Liver (tissue), 9 donors: Measurements from ENCODE around the gene TRAF7. TPM values are rescaled to one million over a fixed set of nuclear protein-coding genes. Genes with fewer than 3 reads are reported as not detected.

Experiments used
- DNase-seq: peaks from one replicate; pipeline ENCODE4 v3.0.0-alpha.2; 2017; ENCODE audit warnings: low spot score
- H3K27ac ChIP-seq, 2 donors: one replicate each; pipeline ENCODE4 v1.7.0; 2013; ENCODE audit warnings: inconsistent platforms in 2 of 2, low read length in 2 of 2, control low read depth in 1 of 2, low read depth in 1 of 2, mild to moderate bottlenecking in 1 of 2
- H3K27me3 ChIP-seq, 4 donors: one replicate each; pipeline versions ENCODE4 v1.6.1 to v1.7.0; 2013; ENCODE audit warnings: low read length in 3 of 4, inconsistent platforms in 1 of 4, mild to moderate bottlenecking in 1 of 4, moderate library complexity in 1 of 4; ENCODE audit not compliant: control insufficient read depth in 4 of 4, insufficient read depth in 4 of 4
- H3K36me3 ChIP-seq, 4 donors: one replicate each; pipeline versions ENCODE4 v1.6.1 to v1.7.0; 2013; ENCODE audit warnings: low read length in 3 of 4, mild to moderate bottlenecking in 3 of 4, low read depth in 1 of 4, moderate library complexity in 1 of 4; ENCODE audit not compliant: control insufficient read depth in 4 of 4, insufficient read depth in 3 of 4
- H3K4me1 ChIP-seq, 4 donors: one replicate each; pipeline versions ENCODE4 v1.6.1 to v1.7.0; 2013; ENCODE audit warnings: low read length in 3 of 4, mild to moderate bottlenecking in 3 of 4, moderate library complexity in 1 of 4; ENCODE audit not compliant: control insufficient read depth in 4 of 4, insufficient read depth in 4 of 4
- H3K4me3 ChIP-seq, 3 donors: one replicate each; pipeline versions ENCODE4 v1.6.1 to v1.7.0; 2013; ENCODE audit warnings: low read length in 3 of 3, control low read depth in 1 of 3, low read depth in 1 of 3, mild to moderate bottlenecking in 1 of 3
- H3K9ac ChIP-seq, 2 donors: one replicate each; pipeline ENCODE4 v1.7.0; 2013; ENCODE audit warnings: low read length in 2 of 2, mild to moderate bottlenecking in 2 of 2, moderate library complexity in 2 of 2, control low read depth in 1 of 2, low read depth in 1 of 2
- H3K9me3 ChIP-seq, 4 donors: one replicate each; pipeline versions ENCODE4 v1.6.1 to v1.7.0; 2013; ENCODE audit warnings: low read length in 3 of 4; ENCODE audit not compliant: control insufficient read depth in 4 of 4
- ATF3 ChIP-seq: IDR thresholded peaks from 2 replicates; pipeline ENCODE4 v1.6.1; 2016; ENCODE audit warnings: antibody characterized with exemption
- CTCF ChIP-seq: fragments of 150-350 bp; IDR thresholded peaks from 2 replicates; pipeline ENCODE4 v1.5.1; 2017; ENCODE audit warnings: improper control_type of control experiment, low read depth, low read length; ENCODE audit not compliant: missing input control
- EGR1 ChIP-seq, 2 donors: IDR thresholded peaks; 2 replicates each; pipeline ENCODE4 v1.6.1; 2016 to 2018; ENCODE audit warnings: antibody characterized with exemption in 2 of 2, low read depth in 2 of 2
- FOXA1 ChIP-seq: IDR thresholded peaks from 2 replicates; pipeline ENCODE4 v1.6.1; 2016; ENCODE audit warnings: antibody characterized with exemption
- FOXA2 ChIP-seq: IDR thresholded peaks from 2 replicates; pipeline ENCODE4 v1.6.1; 2016; ENCODE audit warnings: antibody characterized with exemption
- HNF4A ChIP-seq, 2 donors: conservative IDR thresholded peaks; 2 replicates each; pipeline ENCODE4 v1.6.1; 2016; ENCODE audit warnings: antibody characterized with exemption in 2 of 2, mild to moderate bottlenecking in 2 of 2
- HNF4G ChIP-seq: IDR thresholded peaks from 2 replicates; pipeline ENCODE4 v1.6.1; 2016; ENCODE audit warnings: antibody characterized with exemption
- MAX ChIP-seq: IDR thresholded peaks from 2 replicates; pipeline ENCODE4 v1.6.1; 2016; ENCODE audit warnings: antibody characterized with exemption
- NR2F2 ChIP-seq: IDR thresholded peaks from 2 replicates; pipeline ENCODE4 v1.6.1; 2016; ENCODE audit warnings: antibody characterized with exemption
- RAD21 ChIP-seq, 2 donors: IDR thresholded peaks; 2 replicates each; pipeline ENCODE4 v1.6.1; 2016; ENCODE audit warnings: antibody characterized with exemption in 2 of 2, mild to moderate bottlenecking in 2 of 2
- REST ChIP-seq: IDR thresholded peaks from 2 replicates; pipeline ENCODE4 v1.6.1; 2016; ENCODE audit warnings: antibody characterized with exemption, mild to moderate bottlenecking
- RXRA ChIP-seq, 2 donors: IDR thresholded peaks; 2 replicates each; pipeline ENCODE4 v1.6.1; 2017 to 2018; ENCODE audit warnings: antibody characterized with exemption in 2 of 2, mild to moderate bottlenecking in 1 of 2
- YY1 ChIP-seq: IDR thresholded peaks from 2 replicates; pipeline ENCODE4 v1.6.1; 2016; ENCODE audit warnings: antibody characterized with exemption, mild to moderate bottlenecking
- WGBS: extraction: QIAGEN DNeasy Blood & Tissue Kit; methylation state at CpG from one replicate; pipeline ENCODE4 v1.1.7; 2013; 5-methylcytosine and 5-hydroxymethylcytosine counted together
- polyA plus RNA-seq, 2 donors: library from polyadenylated mRNA; stranded (reverse) in 1 of 2; unstranded in 1 of 2; fragments of 200-250 nt in 1 of 2; fragments of >200 nt in 1 of 2; fragmentation: Nextera tagmentation in 1 of 2; extraction: Ambion mirVana in 1 of 2; gene quantifications; one replicate each; pipeline versions ENCODE4 v1.2.1 to v1.2.3, GENCODE V29; 2013 to 2015
- total RNA-seq, 2 donors: library from RNA; depleted of rRNA; stranded (reverse); fragments of >200 nt; gene quantifications; one replicate each; pipeline ENCODE4 v1.2.3, GENCODE V29; 2014
- donor health status: healthy.
- donor health status: healthy.
- donor health status: healthy.
- donor health status: healthy.
- donor health status: healthy.

The TRAF7 gene
- total and polyA plus RNA-seq, 4 donors: 14.7 to 36.6 (median 34.0) TPM

GRCh38 chr16:2152695-2153506, 2.7 kb upstream of the TRAF7 start (continued):
- TF ChIP-seq REST: no peak
- peak in 1 of 2 donors; percentile 38 for TF ChIP-seq EGR1 (IDR thresholded peaks at IDR 0.05; ENCODE audit: low read depth in 2 of 2)
- peak; percentile 81 for TF ChIP-seq HNF4G
- no peak for TF ChIP-seq ATF3

- no peak for TF ChIP-seq RAD21 (IDR thresholded peaks at IDR 0.05)
- no peak for TF ChIP-seq REST
- TF ChIP-seq FOXA2: no peak
- no peak for TF ChIP-seq CTCF
- no peak for TF ChIP-seq NR2F2
- no peak for TF ChIP-seq ATF3
- TF ChIP-seq FOXA1: no peak
- no peak for TF ChIP-seq MAX
- TF ChIP-seq YY1: no peak
- TF ChIP-seq HNF4A (conservative IDR thresholded peaks at IDR 0.05): no peak
- no peak for TF ChIP-seq RXRA (IDR thresholded peaks at IDR 0.05)
- Histone ChIP-seq H3K4me1 (peaks cover 19 to 91% (median 72%) of the 10 kb centered on the region in 4 donors), H3K27ac (peak overlapping the region; percentile 78 to 94), H3K9me3 (no peaks in the 10 kb centered on the region), H3K27me3 (no peaks in the 10 kb centered on the region), H3K9ac (peak overlapping the region; percentile 88 to 100), H3K36me3 (peaks cover 0 to 5% (median under 1%) of the 10 kb centered on the region in 4 donors), H3K4me3 (peak overlapping the region; percentile 58 to 99 (median 95))
- DNase-seq: no peak
- 2% methylated on average over 23 of the region's 23 CpGs for WGBS
Observed at GRCh38 chr16:2154533-2155090, 970 bp upstream of the TRAF7 start.
